ENCODE results near the gene EDEM3.
"Not testable (repeated sequence)": the region's sequence is repeated elsewhere in the genome, so short reads cannot be mapped to it uniquely, and the experiment has no call there.

Gene EDEM3
- 76.6 to 197 (median 113) reads per million in 4 experiments for total RNA-seq

- DNase-seq, result peak; percentile 95
Measured at GRCh38 chr1:184754476-184755225, at the start of gene EDEM3. Gene EDEM3, minus strand, starts transcription at chr1:184754858. Its CDS starts 212 bp downstream, at chr1:184754646.

DNA sequence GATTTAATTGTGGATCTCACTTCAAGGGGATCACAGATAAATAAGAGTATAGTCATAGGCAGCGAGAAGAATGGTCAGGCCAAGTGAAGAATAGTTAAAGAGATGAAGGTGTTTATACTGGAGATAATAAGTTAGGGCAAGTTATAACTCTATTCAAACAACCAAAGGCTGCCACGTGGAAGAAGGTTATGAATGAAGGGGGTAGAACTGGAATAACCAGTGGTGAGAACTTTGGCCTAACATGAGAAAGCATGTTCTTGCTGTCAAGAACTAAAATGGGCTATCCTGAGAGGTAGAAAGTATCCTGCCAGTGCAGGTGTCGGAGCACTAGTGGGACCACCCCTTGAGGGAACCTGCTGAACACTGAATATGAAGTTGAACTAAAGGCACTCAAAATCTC, 49.6 kb upstream of the EDEM3 start:
- no peak for DNase-seq

GRCh38 chr1:184803180-184803492, 48.5 kb upstream of the EDEM3 start:
- no peak for DNase-seq

GRCh38 chr1:184802354-184803179, 47.9 kb upstream of the EDEM3 start:
- DNase-seq, result no peak

- DNase-seq, result no peak
Measured at GRCh38 chr1:184801503-184801902, 46.8 kb upstream of the EDEM3 start.

- DNase-seq, result no peak
Measured at GRCh38 chr1:184800876-184801275, 46.2 kb upstream of the EDEM3 start.

GRCh38 chr1:184793967-184794366, 39.3 kb upstream of the EDEM3 start:
- DNase-seq, result no peak

- DNase-seq, result no peak
Measured at GRCh38 chr1:184792450-184792969, 37.9 kb upstream of the EDEM3 start.

DNA sequence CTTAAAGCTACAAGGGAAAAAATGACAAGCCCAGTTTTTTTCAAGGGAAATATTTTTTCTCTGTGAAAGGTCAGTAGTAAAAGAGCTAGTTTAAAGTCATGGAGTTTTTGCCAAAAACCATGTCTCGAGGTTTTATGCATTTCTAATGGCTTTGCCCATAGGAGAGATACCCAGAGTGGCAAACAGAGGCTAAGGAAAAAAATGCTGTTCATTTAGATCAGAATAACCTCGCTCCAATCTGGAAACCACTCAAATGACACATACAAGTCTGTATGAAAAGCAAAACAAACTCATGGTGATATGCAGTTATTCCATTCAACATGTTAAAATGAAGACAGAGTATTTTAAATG, 36.9 kb upstream of the EDEM3 start:
- no peak for DNase-seq

DNA sequence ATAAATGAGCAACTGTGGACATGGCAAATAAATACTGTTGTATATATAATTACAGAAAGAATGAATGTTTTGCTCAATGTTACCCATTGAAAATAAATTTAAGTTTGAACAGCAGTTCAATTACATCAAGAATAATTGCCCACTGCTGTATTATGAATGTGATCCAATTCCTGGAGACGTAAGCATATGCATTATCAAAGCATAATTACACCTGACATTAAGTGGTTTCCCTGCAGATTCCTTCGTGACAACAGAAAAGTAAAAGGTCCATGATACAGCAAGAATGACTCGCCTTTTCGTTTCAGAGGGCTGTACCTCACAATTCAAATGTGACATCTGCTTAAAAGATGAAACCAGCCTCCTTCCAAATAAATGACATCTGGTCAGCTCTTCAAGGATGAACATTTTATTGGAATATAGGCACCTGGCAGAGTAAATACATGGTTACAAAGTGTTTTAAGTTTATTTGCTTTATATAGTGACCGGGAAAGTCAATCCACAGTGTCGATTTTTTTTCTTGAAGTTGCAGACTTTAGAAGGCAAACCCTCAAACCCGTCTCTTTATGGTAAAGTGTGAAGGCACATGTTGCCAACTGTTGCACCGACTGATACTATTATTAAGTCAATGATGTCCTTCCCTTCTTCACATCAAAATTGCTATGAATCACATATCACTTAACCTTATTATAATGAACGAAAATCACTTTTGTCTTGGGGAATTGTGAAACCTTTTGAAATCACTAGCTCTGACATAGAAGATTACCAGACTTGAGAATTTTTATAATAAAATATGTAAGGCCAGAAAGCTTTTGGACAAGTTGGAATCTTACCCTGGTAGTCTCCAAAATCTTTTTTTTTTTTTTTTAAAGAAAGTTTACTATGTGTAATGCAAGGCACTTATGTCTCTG, 36.2 kb upstream of the EDEM3 start:
- DNase-seq, result no peak

DNA sequence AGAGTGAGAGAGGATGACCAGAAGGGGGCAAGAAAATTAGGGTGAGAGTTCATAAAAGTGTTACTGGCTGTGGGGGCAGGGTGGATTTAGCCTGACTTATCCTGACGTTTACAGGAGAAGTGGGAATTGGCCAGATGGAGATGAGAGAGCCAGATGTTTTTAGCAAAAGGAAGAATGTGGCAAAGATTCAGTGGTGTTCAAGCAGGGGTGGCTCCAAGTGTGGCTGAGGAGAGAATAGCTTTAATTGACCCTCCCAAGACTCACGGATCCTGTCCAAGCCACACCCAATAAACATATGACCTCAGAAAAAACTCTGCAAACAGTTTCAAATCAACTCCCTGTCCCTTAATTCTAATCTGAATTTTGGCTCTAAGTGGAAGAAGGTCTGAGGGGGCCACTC, 35.2 kb upstream of the EDEM3 start:
- no peak for DNase-seq

GRCh38 chr1:184788970-184789369, 34.3 kb upstream of the EDEM3 start:
- no peak for DNase-seq

- DNase-seq, result no peak
Measured at GRCh38 chr1:184785529-184785928, 30.9 kb upstream of the EDEM3 start.

DNA sequence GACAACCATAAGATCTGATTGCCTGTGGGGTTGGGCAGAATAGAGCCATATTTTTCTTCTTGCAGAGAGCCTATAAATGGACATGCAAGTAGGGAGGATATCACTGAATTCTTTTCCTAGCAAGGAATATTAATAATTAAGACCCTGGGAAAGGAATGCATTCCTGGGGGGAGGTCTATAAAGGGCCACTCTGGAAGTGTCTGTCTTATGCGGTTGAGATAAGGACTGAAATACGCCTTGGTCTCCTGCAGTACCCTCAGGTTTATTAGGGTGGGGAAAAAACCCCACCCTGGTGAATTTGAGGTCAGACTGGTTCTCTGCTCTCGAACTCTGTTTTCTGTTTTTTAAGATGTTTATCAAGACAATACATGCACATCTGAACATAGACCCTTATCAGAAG, 29.1 kb upstream of the EDEM3 start:
- DNase-seq, result not testable (repeated sequence)

- DNase-seq, result no peak
Measured at GRCh38 chr1:184781941-184782340, 27.3 kb upstream of the EDEM3 start.

DNA sequence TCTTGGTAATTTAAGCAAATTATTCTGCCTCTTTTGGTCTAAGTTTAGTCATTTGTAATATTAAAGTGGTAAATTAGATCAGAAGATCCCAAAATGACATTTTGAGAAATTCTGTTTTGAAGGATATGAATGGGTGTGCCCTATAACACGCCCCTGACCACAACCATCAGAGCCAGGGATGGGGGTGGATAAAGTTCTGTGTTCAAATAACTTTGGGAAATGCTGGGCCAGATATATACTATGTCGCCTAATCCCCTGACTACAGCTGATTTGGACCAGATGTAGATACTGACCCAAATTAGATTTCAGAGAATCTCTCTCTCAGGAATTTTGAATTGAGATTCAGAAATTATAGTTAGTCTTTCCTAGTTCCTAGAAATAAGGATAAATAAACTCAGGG, 21.2 kb upstream of the EDEM3 start:
- no peak for DNase-seq

- DNase-seq, result no peak
Measured at GRCh38 chr1:184775329-184775728, 20.7 kb upstream of the EDEM3 start.

DNA sequence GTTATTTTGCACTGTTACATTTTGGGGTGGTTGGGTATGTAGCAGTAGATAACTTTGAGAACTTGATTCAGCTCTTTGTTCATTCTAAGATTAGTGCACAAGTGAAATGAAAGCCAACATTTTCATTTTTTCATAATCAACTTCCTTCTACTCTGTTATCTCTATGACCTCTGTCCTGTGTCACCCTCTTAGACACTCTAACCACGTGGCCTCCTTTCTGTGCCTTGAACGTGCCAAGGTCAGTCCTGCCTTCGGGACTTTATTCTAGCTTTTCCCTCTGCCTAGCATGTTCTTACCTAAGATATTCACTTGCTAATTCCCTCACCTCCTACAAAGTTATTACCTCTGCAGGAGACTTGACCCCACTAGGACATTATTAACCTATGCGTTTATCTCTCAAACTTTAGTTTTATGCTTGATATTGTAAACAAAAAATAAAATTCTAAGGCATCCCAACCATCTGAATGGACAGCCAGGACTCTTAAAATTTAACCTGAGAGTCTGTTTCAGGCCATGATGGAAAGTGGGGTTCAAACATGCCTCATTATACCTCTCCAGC, 19.2 kb upstream of the EDEM3 start:
- no peak for DNase-seq

DNA sequence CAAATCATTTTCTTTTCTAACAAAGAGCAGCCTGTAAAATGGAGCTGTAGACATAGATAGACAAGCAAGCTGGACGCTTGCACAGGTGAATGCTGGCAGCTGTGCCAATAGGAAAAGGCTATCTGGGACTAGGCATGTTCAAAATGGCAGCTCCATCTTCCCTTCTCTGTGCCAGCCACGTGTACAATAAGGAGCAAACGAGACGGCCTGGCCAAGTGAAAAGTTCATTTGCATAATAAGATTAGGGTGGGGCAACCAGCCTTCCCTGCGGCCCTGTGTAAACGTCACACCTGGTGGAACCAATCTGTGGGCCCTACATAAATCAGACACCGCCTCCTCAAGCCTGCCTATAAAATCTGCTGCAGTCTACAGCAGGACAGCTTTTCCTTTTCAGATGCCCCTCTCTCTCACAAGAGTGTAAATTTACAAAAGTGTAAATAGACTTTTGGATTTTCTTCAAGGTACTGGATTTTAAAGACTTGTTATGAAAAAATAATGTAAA, 16.6 kb upstream of the EDEM3 start:
- no peak for DNase-seq

DNA sequence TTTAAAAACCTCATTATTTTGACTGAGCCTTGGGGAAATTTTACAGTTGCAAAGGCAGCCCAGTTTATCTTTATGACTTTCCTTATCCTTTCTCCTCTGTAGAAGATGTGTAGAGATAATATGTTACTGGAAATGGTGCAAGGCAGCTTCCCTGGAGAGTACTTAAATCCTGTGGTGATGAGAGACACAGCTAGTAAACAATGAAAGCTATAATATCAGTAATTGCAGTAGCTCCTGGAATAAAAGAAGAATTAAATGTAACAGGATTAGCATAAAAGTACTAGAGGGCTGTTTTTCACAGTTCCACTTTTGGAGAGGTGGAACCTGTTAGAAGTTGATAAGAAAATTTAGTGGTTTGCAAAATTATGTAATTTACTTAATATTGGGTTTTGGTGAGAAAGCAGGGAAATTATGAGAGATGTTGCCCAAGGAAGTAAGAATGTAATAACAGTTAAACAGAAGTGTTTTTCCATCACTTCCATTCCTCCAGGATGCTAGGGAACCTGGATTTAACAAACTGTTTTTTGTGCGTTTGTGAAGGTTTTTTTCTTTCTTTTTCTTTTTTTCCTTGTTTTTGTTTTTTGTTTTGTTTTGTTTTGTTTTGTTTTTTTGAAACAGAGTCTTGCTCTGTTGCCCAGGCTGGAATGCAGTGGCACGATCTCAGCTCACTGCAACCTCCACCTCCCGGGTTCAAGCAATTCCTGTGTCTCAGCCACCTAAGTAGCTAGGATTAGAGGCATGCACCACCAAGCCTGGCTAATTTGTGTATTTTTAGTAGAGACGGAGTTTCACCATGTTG, 15.7 kb upstream of the EDEM3 start:
- DNase-seq, result no peak

- no peak for DNase-seq
Measured at GRCh38 chr1:184769241-184769640, 14.6 kb upstream of the EDEM3 start.

GRCh38 chr1:184768467-184768866, 13.8 kb upstream of the EDEM3 start:
- DNase-seq, result no peak

All from effector CD8-positive, alpha-beta T cell (primary cell).